GM21515 (cell line): ENCODE measurements around the gene ADAM19.
"Not testable (repeated sequence)": the region's sequence is repeated elsewhere in the genome, so short reads cannot be mapped to it uniquely, and the experiment has no call there.

Experiments
- ATAC-seq: cut with Tn5 transposase; IDR thresholded peaks from one replicate; pipeline ENCODE4 v1.9.1; 2021; ENCODE audit not compliant: unreplicated experiment

ADAM19 gene

GRCh38 chr5:157491471-157491995, 84.0 kb downstream of the ADAM19 start:
- no peak for ATAC-seq

GRCh38 chr5:157487358-157487757, 88.2 kb downstream of the ADAM19 start:
- peak; percentile 59 for ATAC-seq

- ATAC-seq = peak; percentile 52
These were observed 88.7 kb downstream of the ADAM19 start for GRCh38 chr5:157486861-157487260.

GRCh38 chr5:157486221-157486681, 89.3 kb downstream of the ADAM19 start:
- ATAC-seq = peak; percentile 55

- peak; percentile 39 for ATAC-seq
These were observed 89.8 kb downstream of the ADAM19 start for GRCh38 chr5:157485811-157486210.

GRCh38 chr5:157485340-157485739, 90.2 kb downstream of the ADAM19 start:
- no peak for ATAC-seq

- ATAC-seq = no peak
These were observed 90.8 kb downstream of the ADAM19 start for GRCh38 chr5:157484768-157485167.

- not testable (repeated sequence) for ATAC-seq
These were observed 92.9 kb downstream of the ADAM19 start for GRCh38 chr5:157482702-157483101.

- ATAC-seq = no peak
These were observed 93.9 kb downstream of the ADAM19 start for GRCh38 chr5:157481666-157482065.

- no peak for ATAC-seq
These were observed 94.3 kb downstream of the ADAM19 start for GRCh38 chr5:157481265-157481664.

- no peak for ATAC-seq
These were observed 95.7 kb downstream of the ADAM19 start for GRCh38 chr5:157479612-157480510.

GRCh38 chr5:157479166-157479565, 96.4 kb downstream of the ADAM19 start:
- ATAC-seq = no peak

- ATAC-seq = no peak
These were observed 96.8 kb downstream of the ADAM19 start for GRCh38 chr5:157478726-157479125.

- no peak for ATAC-seq
These were observed 97.6 kb downstream of the ADAM19 start for GRCh38 chr5:157477814-157478494.

GRCh38 chr5:157476702-157477408, 98.7 kb downstream of the ADAM19 start:
- no peak for ATAC-seq

- no peak for ATAC-seq
These were observed 100.1 kb downstream of the ADAM19 start for GRCh38 chr5:157475432-157475831.

GRCh38 chr5:157473383-157474320, 101.9 kb downstream of the ADAM19 start:
- no peak for ATAC-seq

- ATAC-seq = no peak
These were observed 103.9 kb downstream of the ADAM19 start for GRCh38 chr5:157471709-157472108.

GRCh38 chr5:157470631-157471030, 104.9 kb downstream of the ADAM19 start:
- no peak for ATAC-seq

GRCh38 chr5:157469687-157470086, 105.9 kb downstream of the ADAM19 start:
- no peak for ATAC-seq
